COLO668 (cell line): Measurements from ENCODE around the gene DNAJC27.

Experiments
- DNase-seq: peaks from one replicate; lab custom pipeline; 2025; ENCODE audit not compliant: unreplicated experiment; lab: John Stamatoyannopoulos, UW

DNAJC27 gene

DNA sequence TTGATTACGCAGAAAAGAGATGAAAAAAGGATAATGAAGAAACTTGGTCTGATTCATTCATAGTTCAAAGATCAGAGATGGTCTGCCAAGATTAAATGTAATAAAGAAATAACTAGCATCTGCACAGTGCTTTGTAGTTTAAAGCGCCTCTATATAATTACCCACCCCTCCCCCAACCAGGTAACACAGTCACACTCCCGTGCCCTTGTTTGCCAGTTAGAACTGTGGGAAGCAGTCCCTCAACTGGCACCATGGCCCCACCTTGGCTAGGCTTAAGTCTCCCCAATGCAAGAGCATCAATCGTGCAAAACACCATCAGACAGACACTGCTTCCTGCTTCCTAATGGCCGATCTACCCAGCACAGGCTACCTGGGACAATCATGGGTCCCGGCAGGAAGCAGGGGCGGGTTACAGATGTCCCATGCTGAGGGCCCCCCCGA is 63.3 kb downstream of the DNAJC27 start:
- no peak for DNase-seq

DNA sequence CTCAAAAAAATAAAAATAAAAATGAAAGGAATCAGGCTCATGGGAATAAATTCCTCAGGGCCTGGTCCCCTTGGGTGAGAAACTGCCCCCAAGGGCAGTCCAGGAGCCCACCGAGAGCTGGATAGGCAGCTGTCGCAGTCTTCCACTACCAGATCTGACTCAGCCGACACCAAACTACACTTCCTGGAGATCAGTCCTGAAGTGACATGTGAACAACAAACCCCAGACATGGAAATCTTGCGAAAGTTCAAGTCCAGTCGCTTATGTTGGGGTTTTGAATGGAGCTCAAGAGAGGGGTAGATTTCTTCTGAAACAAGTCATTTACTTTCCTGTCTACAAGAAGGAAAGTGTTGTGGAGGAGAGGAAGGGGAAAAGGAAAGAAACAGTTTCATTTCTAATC is 64.6 kb downstream of the DNAJC27 start:
- no peak for DNase-seq

DNA sequence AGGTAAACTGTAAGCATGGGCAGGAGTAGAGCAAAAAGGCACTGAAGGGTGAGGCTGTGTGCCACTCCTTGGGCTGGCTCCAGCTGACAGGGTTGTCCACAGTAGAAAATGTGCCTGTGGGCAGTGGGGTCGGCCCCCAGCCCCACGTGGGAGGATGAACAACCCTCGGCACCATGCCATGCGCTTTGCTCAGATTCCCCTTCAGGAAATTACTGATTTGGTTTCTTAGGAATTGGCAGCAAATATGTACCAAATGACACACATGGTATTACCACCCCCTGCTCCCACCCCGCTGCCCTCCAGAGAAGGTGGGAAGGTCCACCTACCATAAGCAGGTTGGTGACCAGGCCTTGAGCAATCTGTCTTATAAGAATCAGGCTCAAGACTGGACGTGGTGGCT is 65.3 kb downstream of the DNAJC27 start:
- no peak for DNase-seq

DNA sequence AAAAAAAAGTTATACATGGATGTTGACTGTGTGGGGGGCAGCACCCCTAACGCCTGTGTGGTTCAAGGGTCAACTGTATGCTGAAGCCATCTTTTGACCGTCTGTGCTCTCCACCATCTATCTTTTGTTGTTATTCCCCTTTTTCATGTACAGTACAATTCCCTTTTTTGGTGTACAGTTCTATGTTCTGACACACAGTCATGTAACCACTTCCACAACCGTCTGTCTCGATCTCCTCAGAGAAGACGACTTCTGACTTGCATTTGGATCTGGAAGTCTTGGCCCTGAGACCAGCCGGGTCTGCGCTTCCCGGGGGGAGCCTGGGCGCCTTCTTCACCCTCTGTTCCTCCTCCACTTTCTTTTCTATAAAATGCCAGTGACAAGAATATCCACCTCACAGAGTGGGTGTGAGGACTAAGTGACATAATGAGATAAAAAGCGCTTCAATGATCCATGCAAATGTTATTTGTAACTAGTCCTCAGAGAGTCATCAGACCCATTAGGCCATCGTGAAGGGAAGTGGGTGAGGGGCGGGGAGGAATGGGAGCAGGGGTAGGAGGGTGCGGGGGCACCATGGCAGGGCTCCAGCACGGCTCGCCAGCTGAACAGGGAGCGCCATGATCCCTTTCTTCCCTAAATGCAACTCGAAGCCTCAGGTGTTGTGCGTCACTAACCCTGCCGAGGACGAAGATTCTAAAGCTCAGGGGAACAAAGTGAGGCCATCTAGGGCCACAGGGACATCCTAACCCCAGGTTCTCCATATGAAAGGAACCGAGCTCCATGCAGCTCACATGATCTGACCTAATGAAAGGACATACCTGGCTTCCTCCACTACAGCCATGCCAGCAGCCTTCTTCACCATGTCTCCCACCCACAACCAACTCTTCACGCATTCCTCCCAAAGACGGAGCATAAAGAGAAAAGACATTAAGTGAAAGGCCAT is 68.3 kb downstream of the DNAJC27 start:
- no peak for DNase-seq

DNA sequence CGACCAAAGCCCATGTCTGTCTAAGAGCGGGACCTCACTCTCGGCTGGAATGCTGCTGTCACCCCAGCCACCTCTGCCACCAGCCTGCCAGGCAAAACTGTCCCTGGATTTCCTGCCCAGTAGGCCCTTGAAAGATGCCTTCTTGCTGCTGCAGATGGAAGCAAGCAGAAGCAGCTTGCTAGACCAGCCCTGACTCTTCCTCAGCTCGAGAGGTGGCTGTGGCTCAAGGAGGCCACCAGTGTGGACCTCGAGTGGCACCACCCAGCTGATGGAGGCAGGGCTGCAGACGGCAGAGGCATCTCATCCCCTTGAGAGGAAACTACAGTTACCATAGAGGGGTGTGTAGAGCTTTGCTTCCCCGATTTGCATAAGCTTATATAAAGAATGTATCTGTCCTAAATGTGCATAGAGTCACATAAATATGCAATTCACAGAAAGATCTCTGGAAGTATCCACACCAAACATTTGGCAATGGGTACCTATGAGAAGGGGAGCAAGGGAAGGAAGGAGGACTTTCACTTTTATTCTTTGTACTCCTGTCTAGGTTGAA is 72.3 kb downstream of the DNAJC27 start:
- DNase-seq = no peak

DNA sequence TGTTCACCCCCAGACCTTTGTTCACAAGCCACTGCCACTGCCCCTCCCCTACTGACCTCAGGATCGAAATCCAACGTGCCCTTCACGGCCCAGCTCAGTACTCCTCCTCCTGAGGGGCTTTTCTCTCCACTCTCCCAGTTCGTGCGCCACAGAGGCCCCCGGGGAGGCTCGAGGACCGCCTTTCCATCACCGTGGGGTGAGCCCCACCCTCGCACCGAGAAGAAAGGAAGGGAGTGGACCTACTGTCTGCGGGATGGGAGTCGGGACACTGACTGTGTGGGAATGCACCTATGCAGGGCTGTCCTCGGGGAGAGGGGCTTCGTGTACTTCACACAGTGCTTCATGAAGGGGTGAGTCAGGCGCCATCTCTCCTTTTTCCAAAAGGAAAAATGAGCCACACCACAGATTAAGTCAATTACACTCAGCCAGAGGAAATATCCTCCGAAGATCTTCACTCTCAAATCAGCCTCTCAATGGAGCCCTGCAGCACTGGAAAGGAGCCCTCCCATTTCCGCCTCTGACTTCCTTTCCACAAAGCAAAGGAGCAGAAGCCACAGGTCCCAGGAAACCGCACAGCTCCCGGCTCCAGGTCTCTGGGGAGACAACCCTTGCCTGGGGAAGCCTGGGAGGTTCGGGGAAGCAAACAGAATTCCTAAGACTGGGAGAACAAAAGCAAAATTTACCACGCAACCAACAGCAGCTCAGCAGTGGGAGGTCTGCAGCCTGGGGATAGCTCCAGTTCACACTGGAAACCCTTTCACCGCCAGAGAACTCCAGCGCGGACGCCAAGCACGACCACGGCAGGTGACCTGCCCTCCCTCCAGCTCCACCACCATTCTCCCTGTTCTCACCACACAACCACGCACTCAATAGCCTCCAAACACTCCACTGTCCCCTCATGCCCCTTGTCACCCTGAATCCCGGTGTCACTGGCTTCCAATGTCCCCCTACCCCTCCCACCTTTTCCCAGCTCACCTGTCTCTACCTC is 73.3 kb downstream of the DNAJC27 start:
- no peak for DNase-seq

DNA sequence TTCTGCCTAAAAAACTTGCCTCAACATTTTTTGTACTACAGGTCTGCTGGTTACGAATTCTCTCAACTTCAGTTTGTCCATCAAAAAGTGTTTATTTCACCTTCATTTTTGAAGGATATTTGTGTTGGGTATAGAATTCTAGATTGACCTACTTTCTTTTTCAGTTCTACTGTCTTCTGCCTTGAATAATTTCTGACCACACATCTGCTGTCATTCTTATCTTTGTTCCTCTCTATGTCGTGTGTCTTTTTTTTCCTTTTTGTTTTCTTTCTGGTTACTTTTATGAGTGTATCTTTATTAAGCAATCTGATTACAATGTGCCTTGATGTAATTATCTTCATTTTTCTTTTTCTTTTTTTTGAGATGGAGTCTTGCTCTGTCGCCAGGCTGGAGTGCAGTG is 77.0 kb downstream of the DNAJC27 start:
- no peak for DNase-seq

DNA sequence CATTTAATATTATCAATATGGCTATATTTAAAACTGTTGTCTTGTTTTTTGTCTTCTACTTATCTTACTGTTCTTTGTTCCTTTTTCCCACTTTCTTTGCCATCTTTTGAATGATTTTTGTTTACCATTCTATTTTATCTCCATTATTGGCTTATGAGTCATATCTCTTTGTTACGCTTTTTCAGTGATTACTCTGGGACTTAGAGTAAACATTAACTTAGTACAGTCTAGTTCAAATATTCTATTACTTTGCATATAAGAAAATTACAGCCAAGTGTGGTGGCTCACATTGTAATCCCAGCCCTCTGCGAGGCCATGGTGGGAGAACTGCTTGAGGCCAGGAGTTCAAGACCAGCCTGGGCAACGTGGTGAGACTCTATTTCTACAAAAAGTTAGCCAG is 77.8 kb downstream of the DNAJC27 start:
- DNase-seq = no peak
